IMR-90 (cell line): ENCODE data around the gene BTF3. TPM values are rescaled to one million over a fixed set of nuclear protein-coding genes. Genes with fewer than 3 reads are reported as not detected.

ENCODE experiments used
- CTCF ChIP-seq: conservative IDR thresholded peaks from 2 replicates; pipeline ENCODE4 v1.5.1; 2012; ENCODE audit warnings: mild to moderate bottlenecking, low read depth, low read length, improper control_type of control experiment
- MAFK ChIP-seq: IDR thresholded peaks from 2 replicates; pipeline ENCODE4 v1.6.1; 2012; ENCODE audit warnings: low read depth, low read length, improper control_type of control experiment
- MAZ ChIP-seq: IDR thresholded peaks from 2 replicates; pipeline ENCODE4 v1.6.1; 2012; ENCODE audit warnings: low read depth, mild to moderate bottlenecking, low read length, improper control_type of control experiment, moderate library complexity, borderline replicate concordance
- polyA plus RNA-seq, 3 experiments: library from polyadenylated mRNA; depleted of rRNA; stranded (reverse); fragments of >200 nt; gene quantifications; 2 replicates each; pipeline ENCODE4 v1.2.3, GENCODE V29; 2012; ENCODE audit warnings: low replicate concordance in 1 of 3
- total RNA-seq: library from RNA; depleted of rRNA; stranded (reverse); fragments of >200 nt; gene quantifications from 2 replicates; pipeline ENCODE4 v1.2.3, GENCODE V29; 2012

The BTF3 gene
- total and polyA plus RNA-seq, 2 of the 4 experiments (the other 2 are of a cell fraction): 225 to 443 TPM

GRCh38 chr5:73498057-73498992, at the start of gene BTF3 (continued):
- 0 out of 2 replicates have a peak, but pooled peaks have one; percentile 17 for TF ChIP-seq MAZ
- no peak for TF ChIP-seq MAFK
- no peak for TF ChIP-seq CTCF
